GM12878 (cell line): Measurements from ENCODE around the gene SLFN14. TPM values are rescaled to one million over a fixed set of nuclear protein-coding genes. Genes with fewer than 3 reads are reported as not detected.
A peak's percentile ranks its signal among the peaks of the same experiment; 100 is the strongest.

ENCODE experiments used
- CBX5 ChIP-seq: sonication (generic); IDR thresholded peaks from 2 replicates; pipeline ENCODE4 v1.6.1; 2016; ENCODE audit warnings: low read depth, moderate library complexity, mild to moderate bottlenecking, inconsistent platforms
- CREB1 ChIP-seq: IDR thresholded peaks from 2 replicates; pipeline ENCODE4 v1.6.1; 2012; ENCODE audit warnings: low read depth, mild to moderate bottlenecking, inconsistent platforms
- CREM ChIP-seq: IDR thresholded peaks from 2 replicates; pipeline ENCODE4 v1.6.1; 2014; ENCODE audit warnings: antibody characterized with exemption, low read depth
- IKZF2 ChIP-seq, 2 experiments: fragments of 450-650 bp; IDR thresholded peaks; 2 replicates each; pipeline ENCODE4 v1.6.1; 2017; ENCODE audit warnings: mild to moderate bottlenecking in 2 of 2, moderate library complexity in 2 of 2
- PAX8 ChIP-seq: fragments of 450-650 bp; IDR thresholded peaks from 2 replicates; pipeline ENCODE4 v1.6.1; 2017; ENCODE audit warnings: mild to moderate bottlenecking, moderate library complexity
- TARDBP ChIP-seq: IDR thresholded peaks from 2 replicates; pipeline ENCODE4 v1.6.1; 2016; ENCODE audit warnings: borderline replicate concordance
- polyA plus RNA-seq, 11 experiments: library from polyadenylated mRNA; depleted of rRNA in 4 of 11; unstranded in 6 of 11; stranded (reverse) in 5 of 11; fragments of >200 nt; fragmentation: Nextera tagmentation in 4 of 11; fragmentation: Illumina TruSeq in 1 of 11; extraction: Ambion mirVana in 4 of 11; extraction: Trizol in 1 of 11; gene quantifications; 1 replicate in 1 of 11; 2 replicates in 10 of 11; pipeline versions ENCODE4 v1.2.1 to v1.2.3, GENCODE V29; 2011 to 2016; ENCODE audit warnings: inconsistent platforms in 2 of 11, missing spikeins in 2 of 11, low read depth in 1 of 11
- total RNA-seq, 4 experiments: library from RNA; depleted of rRNA in 3 of 4; stranded (reverse); fragments of >200 nt in 3 of 4; fragmentation: Illumina TruSeq in 1 of 4; extraction: Trizol in 1 of 4; gene quantifications; 2 replicates each; pipeline versions ENCODE4 v1.2.1 to v1.2.3, GENCODE V29; 2013 to 2021
- TF ChIP-seq, protein P1 (sequence below): IDR thresholded peaks from 2 replicates; pipeline ENCODE4 v1.6.1; 2012; ENCODE audit warnings: mild to moderate bottlenecking, low read depth, low read length
- TF ChIP-seq, protein P2 (sequence below): fragments of 450-650 bp; IDR thresholded peaks from 2 replicates; pipeline ENCODE4 v1.6.1; 2018; ENCODE audit warnings: borderline replicate concordance, mild to moderate bottlenecking; ENCODE audit not compliant: partially characterized antibody
- TF ChIP-seq, protein P3 (sequence below): fragments of 450-650 bp; formaldehyde crosslinking; IDR thresholded peaks from 2 replicates; pipeline ENCODE4 v1.5.0; 2022; ENCODE audit warnings: mild to moderate bottlenecking, missing genetic modification characterization
- TF ChIP-seq, protein P4 (sequence below): fragments of 450-650 bp; IDR thresholded peaks from 2 replicates; pipeline ENCODE4 v1.6.1; 2017; ENCODE audit warnings: mild to moderate bottlenecking, moderate library complexity
- TF ChIP-seq, protein P5 (sequence below): fragments of 450-650 bp; IDR thresholded peaks from 2 replicates; pipeline ENCODE4 v1.6.1; 2018; ENCODE audit warnings: mild to moderate bottlenecking, low read depth, moderate library complexity; ENCODE audit not compliant: partially characterized antibody

Gene SLFN14
- total and polyA plus RNA-seq, 10 of the 15 experiments (the other 5 are each of a cell fraction or from before 2014, with no cell fraction given) = 0.06 to 0.11 (median 0.06) TPM; not detected in 7

DNA sequence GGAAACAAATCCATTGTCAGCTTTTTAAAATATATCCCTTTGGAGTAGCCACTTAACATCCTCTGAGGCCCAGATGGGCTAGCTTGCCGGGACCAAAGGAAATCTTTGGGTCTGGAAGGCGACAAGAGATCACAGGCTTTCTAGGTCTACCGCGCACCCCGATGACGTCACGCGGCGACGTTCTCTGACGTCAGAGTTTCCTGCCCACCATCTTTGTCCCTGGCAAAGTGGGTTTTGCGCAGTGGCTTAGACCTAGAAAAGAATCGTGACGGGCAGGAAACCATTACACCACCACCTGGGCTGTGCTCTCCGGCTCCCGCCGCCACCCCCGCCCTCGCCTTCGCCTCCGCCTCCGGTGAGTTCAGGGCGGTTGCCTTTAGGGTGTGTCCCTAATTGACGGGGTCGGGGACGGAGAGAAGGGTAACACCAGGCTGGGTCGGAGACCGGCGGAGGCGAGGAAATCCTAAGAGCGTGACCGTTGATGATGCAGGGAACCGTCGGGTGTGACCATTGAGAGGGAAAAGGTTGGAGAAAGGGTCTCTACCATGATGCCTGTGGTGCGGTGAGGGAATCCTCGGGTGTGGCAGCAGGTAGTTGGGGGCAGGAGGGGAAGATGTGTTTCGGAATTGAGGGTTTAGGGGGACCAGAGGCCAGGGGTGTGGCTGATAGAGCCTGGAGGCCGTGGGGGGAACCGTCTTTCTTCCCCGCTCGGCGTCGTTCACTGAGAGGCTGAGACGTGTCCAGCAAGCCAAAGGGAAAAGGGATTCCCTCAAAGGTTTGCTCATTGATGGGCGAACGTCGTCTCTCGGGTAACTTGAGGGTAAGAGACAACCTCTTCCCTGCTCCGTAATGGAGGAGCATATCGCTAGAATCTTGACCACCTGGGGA lies 26.7 kb upstream of the SLFN14 start, which contains the start of gene AP2B1 (continued):
- TF ChIP-seq, protein P1, sequence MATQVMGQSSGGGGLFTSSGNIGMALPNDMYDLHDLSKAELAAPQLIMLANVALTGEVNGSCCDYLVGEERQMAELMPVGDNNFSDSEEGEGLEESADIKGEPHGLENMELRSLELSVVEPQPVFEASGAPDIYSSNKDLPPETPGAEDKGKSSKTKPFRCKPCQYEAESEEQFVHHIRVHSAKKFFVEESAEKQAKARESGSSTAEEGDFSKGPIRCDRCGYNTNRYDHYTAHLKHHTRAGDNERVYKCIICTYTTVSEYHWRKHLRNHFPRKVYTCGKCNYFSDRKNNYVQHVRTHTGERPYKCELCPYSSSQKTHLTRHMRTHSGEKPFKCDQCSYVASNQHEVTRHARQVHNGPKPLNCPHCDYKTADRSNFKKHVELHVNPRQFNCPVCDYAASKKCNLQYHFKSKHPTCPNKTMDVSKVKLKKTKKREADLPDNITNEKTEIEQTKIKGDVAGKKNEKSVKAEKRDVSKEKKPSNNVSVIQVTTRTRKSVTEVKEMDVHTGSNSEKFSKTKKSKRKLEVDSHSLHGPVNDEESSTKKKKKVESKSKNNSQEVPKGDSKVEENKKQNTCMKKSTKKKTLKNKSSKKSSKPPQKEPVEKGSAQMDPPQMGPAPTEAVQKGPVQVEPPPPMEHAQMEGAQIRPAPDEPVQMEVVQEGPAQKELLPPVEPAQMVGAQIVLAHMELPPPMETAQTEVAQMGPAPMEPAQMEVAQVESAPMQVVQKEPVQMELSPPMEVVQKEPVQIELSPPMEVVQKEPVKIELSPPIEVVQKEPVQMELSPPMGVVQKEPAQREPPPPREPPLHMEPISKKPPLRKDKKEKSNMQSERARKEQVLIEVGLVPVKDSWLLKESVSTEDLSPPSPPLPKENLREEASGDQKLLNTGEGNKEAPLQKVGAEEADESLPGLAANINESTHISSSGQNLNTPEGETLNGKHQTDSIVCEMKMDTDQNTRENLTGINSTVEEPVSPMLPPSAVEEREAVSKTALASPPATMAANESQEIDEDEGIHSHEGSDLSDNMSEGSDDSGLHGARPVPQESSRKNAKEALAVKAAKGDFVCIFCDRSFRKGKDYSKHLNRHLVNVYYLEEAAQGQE = no peak
- TF ChIP-seq CREB1 = peak; percentile 100
- TF ChIP-seq, protein P2, sequence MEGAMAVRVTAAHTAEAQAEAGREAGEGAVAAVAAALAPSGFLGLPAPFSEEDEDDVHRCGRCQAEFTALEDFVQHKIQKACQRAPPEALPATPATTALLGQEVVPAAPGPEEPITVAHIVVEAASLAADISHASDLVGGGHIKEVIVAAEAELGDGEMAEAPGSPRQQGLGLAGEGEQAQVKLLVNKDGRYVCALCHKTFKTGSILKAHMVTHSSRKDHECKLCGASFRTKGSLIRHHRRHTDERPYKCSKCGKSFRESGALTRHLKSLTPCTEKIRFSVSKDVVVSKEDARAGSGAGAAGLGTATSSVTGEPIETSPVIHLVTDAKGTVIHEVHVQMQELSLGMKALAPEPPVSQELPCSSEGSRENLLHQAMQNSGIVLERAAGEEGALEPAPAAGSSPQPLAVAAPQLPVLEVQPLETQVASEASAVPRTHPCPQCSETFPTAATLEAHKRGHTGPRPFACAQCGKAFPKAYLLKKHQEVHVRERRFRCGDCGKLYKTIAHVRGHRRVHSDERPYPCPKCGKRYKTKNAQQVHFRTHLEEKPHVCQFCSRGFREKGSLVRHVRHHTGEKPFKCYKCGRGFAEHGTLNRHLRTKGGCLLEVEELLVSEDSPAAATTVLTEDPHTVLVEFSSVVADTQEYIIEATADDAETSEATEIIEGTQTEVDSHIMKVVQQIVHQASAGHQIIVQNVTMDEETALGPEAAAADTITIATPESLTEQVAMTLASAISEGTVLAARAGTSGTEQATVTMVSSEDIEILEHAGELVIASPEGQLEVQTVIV = peak; percentile 49
- TF ChIP-seq CREM = peak; percentile 100
- TF ChIP-seq IKZF2 (IDR thresholded peaks at IDR 0.05) = peak; percentile 51 to 67; a peak in 3 of 4 replicates
- TF ChIP-seq, protein P3, sequence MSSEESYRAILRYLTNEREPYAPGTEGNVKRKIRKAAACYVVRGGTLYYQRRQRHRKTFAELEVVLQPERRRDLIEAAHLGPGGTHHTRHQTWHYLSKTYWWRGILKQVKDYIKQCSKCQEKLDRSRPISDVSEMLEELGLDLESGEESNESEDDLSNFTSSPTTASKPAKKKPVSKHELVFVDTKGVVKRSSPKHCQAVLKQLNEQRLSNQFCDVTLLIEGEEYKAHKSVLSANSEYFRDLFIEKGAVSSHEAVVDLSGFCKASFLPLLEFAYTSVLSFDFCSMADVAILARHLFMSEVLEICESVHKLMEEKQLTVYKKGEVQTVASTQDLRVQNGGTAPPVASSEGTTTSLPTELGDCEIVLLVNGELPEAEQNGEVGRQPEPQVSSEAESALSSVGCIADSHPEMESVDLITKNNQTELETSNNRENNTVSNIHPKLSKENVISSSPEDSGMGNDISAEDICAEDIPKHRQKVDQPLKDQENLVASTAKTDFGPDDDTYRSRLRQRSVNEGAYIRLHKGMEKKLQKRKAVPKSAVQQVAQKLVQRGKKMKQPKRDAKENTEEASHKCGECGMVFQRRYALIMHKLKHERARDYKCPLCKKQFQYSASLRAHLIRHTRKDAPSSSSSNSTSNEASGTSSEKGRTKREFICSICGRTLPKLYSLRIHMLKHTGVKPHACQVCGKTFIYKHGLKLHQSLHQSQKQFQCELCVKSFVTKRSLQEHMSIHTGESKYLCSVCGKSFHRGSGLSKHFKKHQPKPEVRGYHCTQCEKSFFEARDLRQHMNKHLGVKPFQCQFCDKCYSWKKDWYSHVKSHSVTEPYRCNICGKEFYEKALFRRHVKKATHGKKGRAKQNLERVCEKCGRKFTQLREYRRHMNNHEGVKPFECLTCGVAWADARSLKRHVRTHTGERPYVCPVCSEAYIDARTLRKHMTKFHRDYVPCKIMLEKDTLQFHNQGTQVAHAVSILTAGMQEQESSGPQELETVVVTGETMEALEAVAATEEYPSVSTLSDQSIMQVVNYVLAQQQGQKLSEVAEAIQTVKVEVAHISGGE (CRISPR knock-in tag) = peak; percentile 66
- peak; percentile 92 for TF ChIP-seq TARDBP
- no peak for TF ChIP-seq CBX5
- TF ChIP-seq, protein P4, sequence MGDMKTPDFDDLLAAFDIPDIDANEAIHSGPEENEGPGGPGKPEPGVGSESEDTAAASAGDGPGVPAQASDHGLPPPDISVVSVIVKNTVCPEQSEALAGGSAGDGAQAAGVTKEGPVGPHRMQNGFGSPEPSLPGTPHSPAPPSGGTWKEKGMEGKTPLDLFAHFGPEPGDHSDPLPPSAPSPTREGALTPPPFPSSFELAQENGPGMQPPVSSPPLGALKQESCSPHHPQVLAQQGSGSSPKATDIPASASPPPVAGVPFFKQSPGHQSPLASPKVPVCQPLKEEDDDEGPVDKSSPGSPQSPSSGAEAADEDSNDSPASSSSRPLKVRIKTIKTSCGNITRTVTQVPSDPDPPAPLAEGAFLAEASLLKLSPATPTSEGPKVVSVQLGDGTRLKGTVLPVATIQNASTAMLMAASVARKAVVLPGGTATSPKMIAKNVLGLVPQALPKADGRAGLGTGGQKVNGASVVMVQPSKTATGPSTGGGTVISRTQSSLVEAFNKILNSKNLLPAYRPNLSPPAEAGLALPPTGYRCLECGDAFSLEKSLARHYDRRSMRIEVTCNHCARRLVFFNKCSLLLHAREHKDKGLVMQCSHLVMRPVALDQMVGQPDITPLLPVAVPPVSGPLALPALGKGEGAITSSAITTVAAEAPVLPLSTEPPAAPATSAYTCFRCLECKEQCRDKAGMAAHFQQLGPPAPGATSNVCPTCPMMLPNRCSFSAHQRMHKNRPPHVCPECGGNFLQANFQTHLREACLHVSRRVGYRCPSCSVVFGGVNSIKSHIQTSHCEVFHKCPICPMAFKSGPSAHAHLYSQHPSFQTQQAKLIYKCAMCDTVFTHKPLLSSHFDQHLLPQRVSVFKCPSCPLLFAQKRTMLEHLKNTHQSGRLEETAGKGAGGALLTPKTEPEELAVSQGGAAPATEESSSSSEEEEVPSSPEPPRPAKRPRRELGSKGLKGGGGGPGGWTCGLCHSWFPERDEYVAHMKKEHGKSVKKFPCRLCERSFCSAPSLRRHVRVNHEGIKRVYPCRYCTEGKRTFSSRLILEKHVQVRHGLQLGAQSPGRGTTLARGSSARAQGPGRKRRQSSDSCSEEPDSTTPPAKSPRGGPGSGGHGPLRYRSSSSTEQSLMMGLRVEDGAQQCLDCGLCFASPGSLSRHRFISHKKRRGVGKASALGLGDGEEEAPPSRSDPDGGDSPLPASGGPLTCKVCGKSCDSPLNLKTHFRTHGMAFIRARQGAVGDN = peak; percentile 76
- TF ChIP-seq PAX8 = no peak
- TF ChIP-seq, protein P5, sequence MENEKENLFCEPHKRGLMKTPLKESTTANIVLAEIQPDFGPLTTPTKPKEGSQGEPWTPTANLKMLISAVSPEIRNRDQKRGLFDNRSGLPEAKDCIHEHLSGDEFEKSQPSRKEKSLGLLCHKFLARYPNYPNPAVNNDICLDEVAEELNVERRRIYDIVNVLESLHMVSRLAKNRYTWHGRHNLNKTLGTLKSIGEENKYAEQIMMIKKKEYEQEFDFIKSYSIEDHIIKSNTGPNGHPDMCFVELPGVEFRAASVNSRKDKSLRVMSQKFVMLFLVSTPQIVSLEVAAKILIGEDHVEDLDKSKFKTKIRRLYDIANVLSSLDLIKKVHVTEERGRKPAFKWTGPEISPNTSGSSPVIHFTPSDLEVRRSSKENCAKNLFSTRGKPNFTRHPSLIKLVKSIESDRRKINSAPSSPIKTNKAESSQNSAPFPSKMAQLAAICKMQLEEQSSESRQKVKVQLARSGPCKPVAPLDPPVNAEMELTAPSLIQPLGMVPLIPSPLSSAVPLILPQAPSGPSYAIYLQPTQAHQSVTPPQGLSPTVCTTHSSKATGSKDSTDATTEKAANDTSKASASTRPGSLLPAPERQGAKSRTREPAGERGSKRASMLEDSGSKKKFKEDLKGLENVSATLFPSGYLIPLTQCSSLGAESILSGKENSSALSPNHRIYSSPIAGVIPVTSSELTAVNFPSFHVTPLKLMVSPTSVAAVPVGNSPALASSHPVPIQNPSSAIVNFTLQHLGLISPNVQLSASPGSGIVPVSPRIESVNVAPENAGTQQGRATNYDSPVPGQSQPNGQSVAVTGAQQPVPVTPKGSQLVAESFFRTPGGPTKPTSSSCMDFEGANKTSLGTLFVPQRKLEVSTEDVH = peak; percentile 96
